GM11168 (cell line): Measurements from ENCODE around the gene CATSPERB.
"Not testable (repeated sequence)": the region's sequence is repeated elsewhere in the genome, so short reads cannot be mapped to it uniquely, and the experiment has no call there.

Source experiments
- in situ Hi-C: fragments of 300-500 bp; cut with MboI; formaldehyde crosslinking; loops from one replicate; pipeline ENCODE4 v1.12.0; 2022; ENCODE audit warnings: low sequenced_read_pairs; ENCODE audit not compliant: unreplicated experiment

CATSPERB gene

DNA sequence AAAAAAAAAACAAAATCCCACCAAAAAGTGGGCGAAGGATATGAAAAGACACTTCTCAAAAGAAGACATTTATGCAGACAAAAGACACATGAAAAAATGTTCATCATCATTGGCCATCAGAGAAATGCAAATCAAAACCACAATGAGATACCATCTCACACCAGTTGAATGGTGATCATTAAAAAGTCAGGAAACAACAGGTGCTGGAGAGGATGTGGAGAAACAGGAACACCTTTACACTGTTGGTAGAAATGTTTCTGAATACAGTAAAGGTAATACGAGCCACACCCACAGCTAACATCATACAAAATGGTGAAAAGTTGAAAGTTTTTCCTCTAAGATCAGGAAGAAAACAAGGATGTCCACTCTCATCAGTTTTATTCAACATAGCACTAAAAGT is 8.0 kb upstream of the CATSPERB start:
- in situ Hi-C loops, result not testable (repeated sequence)

DNA sequence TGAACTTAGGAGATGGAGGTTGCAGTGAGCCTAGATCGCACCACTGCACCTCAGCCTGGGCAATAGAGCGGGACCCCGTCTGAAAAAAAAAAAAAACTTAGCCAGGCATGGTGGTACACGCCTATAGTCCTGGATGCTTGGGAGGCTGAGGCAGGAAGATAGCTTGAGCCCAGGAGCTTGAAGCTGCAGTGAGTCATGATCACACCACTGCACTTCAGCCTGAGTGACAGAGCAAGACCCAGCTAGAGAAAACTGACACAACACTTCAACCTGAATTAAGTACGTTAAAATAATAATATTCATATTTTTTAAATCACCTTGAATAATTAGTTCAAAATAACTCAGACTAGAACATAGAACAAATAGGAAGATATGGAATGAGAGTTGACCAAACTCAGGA is 5.7 kb upstream of the CATSPERB start:
- in situ Hi-C loops, result no loop called here

DNA sequence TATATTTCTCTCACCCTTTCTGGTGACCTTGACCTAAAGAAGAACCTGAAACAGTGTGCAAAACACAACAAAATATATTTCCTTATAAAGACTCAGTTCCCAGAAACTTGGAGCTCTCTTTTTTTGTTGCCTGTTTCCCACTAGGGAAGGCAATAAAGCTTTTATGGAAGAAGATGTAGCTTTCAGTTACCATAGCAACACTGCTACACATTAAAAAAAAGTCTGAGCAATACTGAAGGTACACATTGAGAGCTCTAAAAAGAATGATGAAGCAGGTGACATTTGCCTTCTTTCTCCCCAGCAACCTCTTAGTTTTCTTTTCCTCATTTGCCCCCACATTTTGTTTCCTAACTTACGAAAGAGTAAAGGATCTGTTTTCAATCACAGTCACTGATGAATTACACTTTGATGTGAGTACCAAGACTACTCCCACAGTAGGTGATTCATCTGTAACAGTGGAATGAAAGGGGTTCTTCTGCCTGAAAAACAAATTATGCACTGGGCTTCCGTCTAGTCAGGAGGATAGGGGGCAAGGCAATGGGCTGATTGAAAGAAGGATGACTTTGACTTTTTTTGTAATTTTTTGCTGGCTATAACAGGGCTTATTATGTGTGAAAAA is 1.1 kb upstream of the CATSPERB start:
- in situ Hi-C loops, result no loop called here

DNA sequence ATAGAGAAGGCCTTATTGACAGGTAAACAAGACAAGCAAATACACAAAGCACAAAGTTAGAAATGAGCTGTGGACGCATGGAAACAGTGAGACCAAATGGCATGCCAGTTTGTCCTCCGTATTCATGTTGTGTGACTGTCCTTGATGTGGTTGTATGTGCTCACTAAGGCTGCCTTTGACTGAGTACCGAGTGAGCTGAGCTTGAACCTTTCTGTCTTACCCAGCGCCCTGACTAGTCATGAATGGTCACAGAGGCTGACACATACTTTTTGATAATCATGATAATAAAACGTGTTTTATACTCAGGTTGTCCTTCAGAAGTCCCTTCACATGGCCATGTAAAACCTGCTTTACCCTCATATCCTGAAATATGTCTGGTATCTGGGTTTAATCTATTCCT is 553 bp upstream of the CATSPERB start:
- in situ Hi-C loops, result no loop called here

DNA sequence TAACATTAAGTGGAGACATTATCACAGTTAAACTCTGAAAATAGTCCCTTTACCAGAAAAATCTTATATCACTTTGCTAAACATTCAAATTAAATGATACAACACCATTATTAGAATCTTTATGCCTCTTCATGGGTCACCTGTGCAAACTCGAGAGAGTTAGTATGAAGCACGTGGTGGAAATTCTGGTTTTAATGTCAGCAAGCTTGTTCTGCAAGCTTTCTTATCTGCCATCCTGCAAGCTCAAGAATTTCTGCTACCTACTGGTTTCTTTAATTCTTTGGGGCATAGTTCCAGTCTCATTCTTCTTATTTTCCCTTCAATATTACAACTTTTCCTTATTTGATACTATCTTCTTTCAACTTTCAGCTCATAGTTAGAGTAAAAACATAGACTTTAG is 868 bp downstream of the CATSPERB start:
- in situ Hi-C loops, result no loop called here

DNA sequence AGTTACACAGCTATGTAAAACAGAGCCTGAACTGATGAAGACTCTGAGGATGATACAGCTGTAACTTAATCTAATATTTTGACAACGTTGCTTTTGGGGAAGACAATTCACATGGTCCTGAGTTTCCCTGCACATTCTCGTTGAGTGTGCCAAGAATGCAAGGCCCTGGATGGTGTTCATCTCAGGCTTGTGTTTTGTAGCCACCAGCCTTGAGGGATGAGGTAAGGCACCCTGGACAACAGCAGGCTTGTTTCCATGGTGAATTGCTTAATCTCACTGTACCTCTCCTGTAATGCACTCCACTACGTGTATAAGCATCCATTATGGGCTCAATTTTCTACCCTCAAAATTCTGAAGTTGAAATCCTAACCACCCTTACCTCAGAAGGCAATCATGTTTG is 2.1 kb downstream of the CATSPERB start:
- in situ Hi-C loops, result no loop called here

DNA sequence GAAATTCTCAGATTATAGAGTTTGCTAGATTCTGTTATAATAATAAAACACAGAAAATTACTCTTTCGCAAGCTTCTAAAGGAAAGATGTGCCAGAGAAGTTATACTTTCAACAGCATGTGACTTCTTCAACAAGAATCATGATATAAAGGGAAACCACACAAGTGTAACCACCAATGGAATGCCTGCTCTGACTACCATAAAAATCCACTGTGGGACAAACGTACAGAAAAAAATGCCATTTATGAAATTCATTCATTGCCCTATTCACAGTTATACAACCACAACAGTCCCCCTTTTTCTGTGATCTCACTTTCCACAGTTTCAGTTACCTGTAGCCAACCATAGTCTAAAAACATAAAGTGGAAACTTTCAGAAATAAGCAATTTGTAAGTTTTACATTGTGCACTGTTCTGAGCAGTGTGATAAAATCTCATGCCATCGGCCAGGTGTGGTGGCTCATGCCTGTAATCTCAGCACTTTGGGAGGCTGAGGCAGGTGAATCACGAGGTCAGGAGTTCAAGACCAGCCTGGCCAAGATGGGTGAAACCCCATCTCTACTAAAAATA is 3.2 kb downstream of the CATSPERB start:
- in situ Hi-C loops, result no loop called here

DNA sequence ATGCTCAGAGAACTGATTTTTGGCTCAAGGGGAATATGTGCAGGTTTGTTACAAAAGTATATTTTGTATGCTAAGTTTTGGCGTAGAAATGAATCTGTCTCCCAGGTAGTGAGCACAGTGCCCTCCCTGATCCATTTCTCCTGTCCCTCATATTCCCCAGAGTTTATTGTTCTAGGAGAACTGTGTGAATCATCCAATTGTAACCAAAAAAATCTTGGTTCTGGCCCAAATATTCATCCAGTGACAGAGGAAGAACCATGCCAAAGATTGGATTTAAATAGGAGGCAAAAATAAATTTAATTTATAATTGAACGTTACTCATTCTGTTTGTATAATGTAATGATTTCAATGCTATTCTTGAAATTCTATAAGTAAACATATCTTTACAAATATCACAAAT is 4.8 kb downstream of the CATSPERB start:
- in situ Hi-C loops, result no loop called here

DNA sequence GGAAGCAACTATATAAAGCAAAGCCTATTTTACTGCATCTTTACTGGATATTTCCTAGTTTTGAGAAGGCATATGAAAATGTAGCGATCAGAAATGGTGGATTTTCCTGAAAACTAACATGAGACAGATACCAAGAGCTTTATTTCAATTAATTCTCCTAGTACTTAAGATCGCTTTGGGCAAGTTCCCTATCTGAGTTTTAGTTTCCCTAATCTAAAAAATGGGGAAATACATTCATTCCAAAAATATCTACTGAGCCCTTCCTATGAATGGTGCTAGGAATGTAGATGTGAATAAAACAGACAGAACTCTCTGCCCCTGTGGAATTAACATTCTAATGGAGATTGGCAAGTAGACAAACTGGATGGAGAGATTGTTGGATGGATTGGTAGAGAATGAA is 8.4 kb downstream of the CATSPERB start:
- in situ Hi-C loops, result no loop called here

DNA sequence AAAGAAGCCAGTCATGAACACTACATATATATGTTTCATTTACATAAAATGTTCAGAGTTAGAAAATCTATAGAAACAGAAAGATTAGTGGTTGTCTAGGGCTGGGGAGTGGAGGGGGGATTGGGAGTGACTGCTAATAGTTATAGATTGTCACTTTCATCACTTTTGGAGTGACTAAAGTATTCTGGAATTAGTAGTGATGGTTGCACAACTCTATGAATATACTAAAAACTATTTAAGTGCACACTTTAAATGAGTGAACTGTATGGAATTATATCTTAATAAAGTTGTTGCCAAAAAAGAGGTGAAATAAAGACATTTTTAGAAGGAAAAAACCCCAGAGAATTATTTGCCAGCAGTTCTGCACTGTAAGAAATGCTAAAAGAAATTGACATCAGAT is 9.5 kb downstream of the CATSPERB start:
- in situ Hi-C loops, result no loop called here

DNA sequence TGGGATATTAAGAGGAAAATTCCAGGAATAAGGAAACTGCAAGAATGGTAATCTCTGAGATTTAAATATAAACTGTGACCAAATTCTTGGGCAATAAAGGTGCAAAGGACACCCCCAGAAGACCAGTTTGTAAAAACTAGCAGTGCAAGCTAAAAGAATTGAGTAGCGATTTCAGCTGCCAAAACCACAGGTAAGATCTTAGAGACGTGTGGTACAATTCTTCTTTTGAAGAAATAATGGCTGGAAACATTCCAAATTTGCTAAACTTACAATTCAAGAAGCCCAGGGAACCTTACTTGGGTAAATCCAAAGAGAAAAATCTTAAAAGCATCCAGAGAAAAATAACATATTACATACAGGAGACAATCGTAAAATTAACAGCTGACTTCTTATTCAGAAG is 12.0 kb downstream of the CATSPERB start:
- in situ Hi-C loops, result no loop called here

DNA sequence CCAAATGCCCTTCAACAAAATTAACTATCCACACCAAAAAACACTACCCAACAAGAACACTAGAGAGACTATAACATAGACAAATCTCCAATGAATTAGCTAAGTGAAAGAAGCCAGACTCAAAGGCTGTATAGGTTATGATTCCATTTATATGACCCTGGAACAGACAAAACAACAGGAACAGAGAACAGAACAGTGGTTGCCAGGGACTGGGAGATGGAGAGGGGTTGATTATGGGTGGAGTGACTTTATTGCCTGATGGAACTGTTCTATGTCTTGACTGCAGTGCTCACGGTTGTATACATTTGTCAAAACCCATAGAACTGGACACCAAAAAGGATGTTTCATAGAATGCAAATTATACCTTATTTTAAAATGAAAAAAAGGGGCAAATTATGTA is 14.9 kb downstream of the CATSPERB start:
- in situ Hi-C loops, result no loop called here

DNA sequence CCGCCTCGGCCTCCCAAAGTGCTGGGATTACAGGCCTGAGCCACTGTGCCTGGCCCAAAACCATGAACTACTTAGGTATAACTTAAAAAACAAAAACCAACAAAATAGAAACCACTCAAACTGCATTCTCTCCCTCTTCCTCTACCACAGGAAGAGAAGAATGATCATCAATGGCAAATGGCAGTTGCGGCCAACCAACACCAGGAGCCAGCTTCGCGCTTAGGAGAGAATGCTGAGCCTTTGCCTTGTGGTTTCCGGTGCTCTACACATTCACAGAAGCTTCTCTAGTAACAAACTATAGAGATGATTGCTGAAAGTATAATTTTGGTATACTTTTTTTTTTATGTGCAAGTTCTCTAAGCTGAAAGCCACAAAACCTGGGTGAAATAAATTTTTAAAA is 17.1 kb downstream of the CATSPERB start:
- in situ Hi-C loops, result no loop called here

DNA sequence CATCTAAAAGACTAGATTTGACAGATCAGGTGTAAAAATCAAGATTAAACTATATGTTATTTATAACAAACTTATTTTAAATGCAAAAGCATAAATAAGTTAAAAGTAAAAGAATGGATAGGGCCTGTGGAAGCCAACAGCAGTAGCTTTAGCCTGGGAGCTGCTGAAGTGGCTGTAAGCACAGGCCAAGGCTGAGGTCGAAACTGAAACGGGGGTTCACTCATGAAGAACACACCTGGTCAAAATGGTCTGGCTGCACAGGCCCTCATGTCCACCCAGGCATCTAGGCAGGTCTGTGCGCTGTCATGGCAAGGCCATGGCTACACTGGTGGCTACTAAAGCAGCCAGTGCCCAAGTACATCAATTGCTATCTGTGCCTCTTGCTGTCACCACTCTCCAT is 23.1 kb downstream of the CATSPERB start:
- in situ Hi-C loops, result no loop called here

DNA sequence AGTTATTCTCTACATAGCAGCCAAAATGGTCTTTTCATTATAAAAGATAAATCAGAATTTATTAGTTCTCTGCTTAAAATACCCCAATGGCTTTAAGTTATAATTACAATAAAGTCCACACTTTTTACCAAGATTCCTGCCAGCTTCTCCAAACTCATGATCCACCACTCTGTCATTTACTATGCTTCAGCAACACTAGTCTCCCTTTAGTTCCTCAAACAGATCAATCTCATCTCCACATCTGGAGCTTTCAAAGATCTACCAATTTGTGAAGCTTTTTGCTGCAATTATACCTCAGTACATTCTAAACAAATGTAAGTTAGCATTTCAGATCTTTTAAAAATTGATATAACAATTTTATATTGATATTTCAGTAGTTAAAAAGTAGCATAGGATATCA is 24.9 kb downstream of the CATSPERB start:
- in situ Hi-C loops, result no loop called here

DNA sequence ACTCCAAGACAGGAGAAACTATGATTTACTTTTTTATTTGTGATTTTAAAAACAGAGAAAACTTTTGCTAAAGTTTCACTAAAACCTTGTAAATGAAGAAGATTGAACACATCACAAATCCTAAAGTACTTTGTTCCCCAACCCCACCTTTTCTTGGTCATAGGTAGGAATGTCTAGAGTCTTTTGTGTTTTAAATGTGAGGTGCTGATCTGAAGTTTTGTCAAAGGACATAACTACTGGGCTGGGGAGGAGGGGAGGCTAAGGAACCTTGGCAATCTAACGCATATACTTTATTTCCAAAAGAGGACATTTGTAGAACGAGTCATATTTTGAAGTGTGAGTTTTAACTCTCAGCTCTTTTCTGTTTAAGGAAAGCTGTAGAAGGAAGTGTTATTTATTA is 37.2 kb downstream of the CATSPERB start:
- in situ Hi-C loops, result no loop called here

DNA sequence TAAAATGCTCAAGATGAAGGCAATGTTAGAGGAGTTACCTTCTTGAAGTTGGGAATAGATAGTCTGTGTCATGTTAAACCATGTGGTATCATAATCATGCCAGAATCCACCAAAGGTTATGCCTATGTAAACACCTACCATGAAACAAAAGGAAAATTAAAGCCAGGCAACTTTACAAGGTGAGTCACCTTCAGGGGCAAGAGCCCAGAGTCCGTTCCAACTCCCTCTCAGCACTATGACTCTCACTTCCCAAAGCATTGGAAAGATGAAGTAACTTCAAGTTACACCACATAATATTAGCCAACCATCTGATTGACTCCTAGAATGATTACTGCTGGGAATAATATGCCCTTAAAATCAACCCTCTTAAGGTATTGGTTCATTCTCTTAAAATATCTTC is 38.5 kb downstream of the CATSPERB start:
- in situ Hi-C loops, result no loop called here

DNA sequence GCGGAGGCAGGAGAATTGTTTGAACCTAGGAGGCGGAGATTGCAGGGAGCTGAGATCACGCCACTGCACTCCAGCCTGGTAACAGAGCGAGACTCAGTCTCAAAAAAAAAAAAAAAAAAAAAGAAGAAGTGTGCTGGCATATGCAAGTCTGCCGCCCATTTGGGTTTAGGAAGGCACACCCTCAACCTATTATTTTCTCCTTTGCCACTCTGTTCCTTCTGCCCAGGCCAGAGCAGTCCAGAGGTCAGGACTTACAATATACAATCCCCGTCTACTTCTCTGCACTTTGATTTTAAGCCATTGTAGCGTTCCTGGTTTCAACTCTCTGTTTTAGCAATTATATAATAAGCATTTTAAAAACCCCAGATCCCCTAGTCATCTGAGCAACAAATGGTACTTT is 39.8 kb downstream of the CATSPERB start:
- in situ Hi-C loops, result no loop called here

DNA sequence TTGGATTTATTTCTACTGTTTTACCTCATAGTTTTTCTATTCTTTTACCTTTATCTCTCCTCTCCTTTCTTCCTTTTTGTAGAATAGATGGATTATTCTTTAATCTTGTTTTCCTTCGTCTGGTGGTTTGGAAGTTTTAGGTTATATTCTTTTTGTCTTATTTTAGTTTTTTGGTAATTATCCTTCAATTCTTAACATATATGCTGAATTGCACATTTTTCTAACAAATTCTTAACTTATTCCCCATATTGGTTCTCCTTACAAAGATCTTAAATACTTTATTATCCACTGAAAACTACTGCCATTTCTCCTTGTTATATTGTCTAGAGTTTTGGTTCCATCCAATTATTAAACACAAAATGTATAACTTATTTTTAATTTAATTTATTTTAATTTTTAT is 42.3 kb downstream of the CATSPERB start:
- in situ Hi-C loops, result no loop called here

DNA sequence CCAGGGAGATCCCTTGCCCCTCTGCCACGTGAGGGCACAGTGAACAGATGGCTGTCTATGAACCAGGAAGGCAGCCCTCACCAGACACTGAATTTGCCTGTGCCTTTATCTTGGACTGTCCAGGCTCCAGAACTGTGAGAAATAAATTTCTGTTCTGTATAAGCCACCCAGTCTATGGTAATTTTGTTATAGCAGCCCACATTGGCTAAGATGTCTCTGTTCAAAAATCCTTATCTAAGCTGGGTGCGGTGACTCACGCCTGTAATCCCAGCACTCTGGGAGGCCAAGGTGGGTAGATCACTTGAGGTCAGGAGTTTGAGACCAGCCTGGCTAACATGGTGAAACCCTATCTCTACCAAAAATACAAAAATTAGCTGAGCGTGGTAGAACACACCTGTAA is 44.5 kb downstream of the CATSPERB start:
- in situ Hi-C loops, result not testable (repeated sequence)

DNA sequence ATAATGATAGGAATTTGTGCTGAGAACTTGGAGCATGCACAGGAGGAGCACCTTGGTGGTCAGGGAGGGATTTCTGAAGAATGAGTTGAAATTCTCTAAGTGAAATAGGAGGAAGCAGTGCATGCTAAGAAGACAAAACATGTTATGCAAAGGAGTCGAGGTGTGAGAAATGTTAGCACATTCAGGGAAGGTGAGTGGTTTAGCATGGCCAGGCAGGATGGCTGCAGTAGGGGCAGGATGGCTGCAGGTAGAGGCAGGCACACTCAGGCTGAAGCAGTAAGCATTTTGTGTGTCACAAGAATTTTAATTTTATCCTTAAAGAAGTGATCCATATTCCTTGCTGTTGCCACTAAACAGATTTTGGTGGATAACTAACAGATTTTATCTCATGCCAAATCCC is 46.3 kb downstream of the CATSPERB start:
- in situ Hi-C loops, result no loop called here

DNA sequence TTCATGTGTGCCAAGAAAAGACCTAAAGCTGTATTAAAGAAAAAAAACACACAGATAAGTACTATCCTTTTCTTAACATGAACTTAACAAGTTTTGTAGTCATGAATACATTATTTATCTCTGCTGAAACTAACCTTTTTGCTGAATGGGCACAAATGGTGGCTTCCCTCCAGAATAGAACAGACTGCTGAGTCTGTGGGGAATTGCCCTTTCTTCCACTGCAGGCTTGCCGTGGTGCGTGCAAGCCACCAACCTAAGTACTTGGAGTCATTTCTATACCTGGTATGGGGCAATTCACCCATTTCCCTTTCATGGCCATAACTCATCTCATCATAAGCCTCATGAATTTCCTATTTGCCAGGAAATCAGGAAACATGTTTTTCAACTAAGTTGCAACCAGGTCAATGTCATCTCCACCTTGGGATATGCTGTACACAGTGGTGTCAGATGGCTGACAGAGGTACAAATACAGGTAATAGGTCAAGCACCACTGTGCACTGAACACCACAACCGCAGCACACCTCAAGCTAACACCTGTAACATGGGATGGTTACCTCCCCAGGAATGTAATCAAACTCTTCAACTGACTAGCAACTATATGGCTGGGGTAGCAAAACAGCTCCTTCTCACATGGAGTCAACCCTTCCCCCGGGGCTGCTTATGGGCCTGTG is 49.9 kb downstream of the CATSPERB start:
- in situ Hi-C loops, result no loop called here
